ENCODE data around the gene P2RX4. TPM values are rescaled to one million over a fixed set of nuclear protein-coding genes. Genes with fewer than 3 reads are reported as not detected.

The P2RX4 gene
- total and polyA plus RNA-seq, 2 of the 4 experiments (the other 2 are of a cell fraction): 9.5 to 12.6 TPM

GRCh38 chr12:121191151-121191550 is 18.8 kb upstream of the P2RX4 start:
- DNase-seq (no peak), ATAC-seq (ENCODE audit: low read depth) (no peak)
- no peaks in the 10 kb centered on the region for H3K79me1 ChIP-seq (ENCODE audit: low read depth in 1 of 2, low read length in 2 of 2)
- H2BK15ac ChIP-seq (ENCODE audit: low read depth, low read length): peak overlapping the region; percentile 37; the same call in 2 of the 3 replicates
- H3K4me2 ChIP-seq (ENCODE audit: low read depth, low read length): peak overlapping the region; percentile 11; the same call in 1 of the 2 replicates
- H2AK9ac ChIP-seq (replicated peaks; ENCODE audit: low read depth, low read length, poor library complexity): no peak overlapping the region
- H3K56ac ChIP-seq (ENCODE audit: extremely low read depth, insufficient read depth, low read length): peak overlapping the region; percentile 42
- dilution Hi-C loops (cut with HindIII; ENCODE audit: low sequenced_read_pairs, unreplicated experiment): no loop called here
- in situ Hi-C loops (cut with MboI; ENCODE audit: low sequenced_read_pairs): no loop called here
- H4K20me1 ChIP-seq (ENCODE audit: insufficient read depth, low read length): no peaks in the 10 kb centered on the region
- H2BK120ac ChIP-seq (ENCODE audit: low read depth, low read length): peak overlapping the region; percentile 62
- peak overlapping the region; percentile 97 for H2AK5ac ChIP-seq (ENCODE audit: low read depth, low read length)
- peak overlapping the region; percentile 68 for H3K4ac ChIP-seq (ENCODE audit: low read depth, low read length)
- peak overlapping the region; percentile 36 for H4K5ac ChIP-seq (ENCODE audit: low read depth, low read length)
- no peaks in the 10 kb centered on the region for H3K27me3 ChIP-seq (ENCODE audit: control insufficient read depth, insufficient read depth, low read length)
- H3K4me1 ChIP-seq (ENCODE audit: control insufficient read depth, insufficient read depth, low read length): peaks cover 15% of the 10 kb centered on the region
- H3K27ac ChIP-seq (ENCODE audit: insufficient read depth, low read length): peak overlapping the region; percentile 93
- ChIA-PET CTCF (interaction anchor here (0.7 kb wide), 1 partner anchor 26 kb away, joined by 3 read pairs; no protein-coding TSS in a partner anchor), POLR2A (ENCODE audit: unreplicated experiment) (no interaction called here)
- peak overlapping the region; percentile 88 for H3K18ac ChIP-seq (ENCODE audit: low read depth, low read length)
- H3K36me3 ChIP-seq (ENCODE audit: control insufficient read depth, insufficient read depth, low read length): no peaks in the 10 kb centered on the region
- no peak overlapping the region for H2AFZ ChIP-seq (replicated peaks; ENCODE audit: low read length, poor library complexity)
- H3K9ac ChIP-seq (ENCODE audit: low read depth, low read length): no peak overlapping the region
- peak overlapping the region; percentile 53 for H2BK5ac ChIP-seq (ENCODE audit: low read depth, low read length, poor library complexity, severe bottlenecking)
- peak overlapping the region; percentile 32 for H3K14ac ChIP-seq (replicated peaks; ENCODE audit: low read depth, low read length)
- peak overlapping the region; percentile 71 for H4K91ac ChIP-seq (ENCODE audit: insufficient read depth, low read depth, low read length)
- no CpG with 5 or more reads among the region's 3 CpGs for WGBS, 2 experiments (ENCODE audit: extremely low coverage in 2 of 2, insufficient read length in 1 of 2)
- peak overlapping the region; percentile 21; the same call in 1 of the 2 replicates for H3K23ac ChIP-seq (ENCODE audit: low read depth, low read length)
- H3K9me3 ChIP-seq (ENCODE audit: control insufficient read depth, insufficient read depth, low read length): no peaks in the 10 kb centered on the region
- peak overlapping the region; percentile 67 for H2BK20ac ChIP-seq (ENCODE audit: low read depth, low read length)
- intact Hi-C loops (cut with micrococcal nuclease): no loop called here
- peak overlapping the region in 1 of 2 experiments; percentile 83; a peak in 3 of 4 replicates for H4K8ac ChIP-seq (ENCODE audit: low read depth in 2 of 2, low read length in 2 of 2)
- BruUV-seq (replicated peaks): no TSS peak
- peaks cover 22% of the 10 kb centered on the region for H3K9me1 ChIP-seq (ENCODE audit: insufficient read depth, low read length)
- TF ChIP-seq RAD21 (IDR thresholded peaks at IDR 0.05; ENCODE audit: low read length) (no peak), ELK1 (IDR thresholded peaks at IDR 0.05; ENCODE audit: borderline replicate concordance, low read depth, low read length) (no peak), MAZ (IDR thresholded peaks at IDR 0.05; ENCODE audit: borderline replicate concordance, low read depth, low read length) (no peak), MAFK (IDR thresholded peaks at IDR 0.05; ENCODE audit: low read depth, low read length) (no peak), USF2 (IDR thresholded peaks at IDR 0.05; ENCODE audit: low read depth, low read length) (no peak), RCOR1 (IDR thresholded peaks at IDR 0.05; ENCODE audit: insufficient replicate concordance, low read length) (no peak), RFX5 (IDR thresholded peaks at IDR 0.05; ENCODE audit: low read depth, low read length) (no peak), NFE2L2 (IDR thresholded peaks at IDR 0.05; ENCODE audit: low read depth, low read length) (no peak), SMC3 (IDR thresholded peaks at IDR 0.05; ENCODE audit: low read depth, low read length) (no peak)
- H3K4me3 ChIP-seq (ENCODE audit: insufficient read depth, low read depth, low read length): no peak overlapping the region
